ENCODE data around the gene GMFB. TPM values are rescaled to one million over a fixed set of nuclear protein-coding genes. Genes with fewer than 3 reads are reported as not detected.

The GMFB gene
- total and polyA plus RNA-seq, 2 experiments from 2014 or later = 56.5 to 88.3 TPM

- H3K4me3 ChIP-seq = no peak overlapping the region
- H3K4me2 ChIP-seq = no peak overlapping the region
- TF ChIP-seq ETS1 (IDR thresholded peaks at IDR 0.05) (no peak), ZNF114 (CRISPR knock-in tag; IDR thresholded peaks at IDR 0.05) (no peak), STAT1 (IDR thresholded peaks at IDR 0.05; ENCODE audit: unreplicated experiment) (no peak), REST (IDR thresholded peaks at IDR 0.05; ENCODE audit: unreplicated experiment) (no peak), ZNF331 (CRISPR knock-in tag; IDR thresholded peaks at IDR 0.05; ENCODE audit: low read depth) (no peak), EZH2phosphoT487 (IDR thresholded peaks at IDR 0.05; ENCODE audit: unreplicated experiment) (no peak), CREB1 (CRISPR knock-in tag; IDR thresholded peaks at IDR 0.05; ENCODE audit: low read depth) (no peak), EZH2 (IDR thresholded peaks at IDR 0.05; ENCODE audit: low read depth, unreplicated experiment) (no peak)
- TF ChIP-seq, protein P1, sequence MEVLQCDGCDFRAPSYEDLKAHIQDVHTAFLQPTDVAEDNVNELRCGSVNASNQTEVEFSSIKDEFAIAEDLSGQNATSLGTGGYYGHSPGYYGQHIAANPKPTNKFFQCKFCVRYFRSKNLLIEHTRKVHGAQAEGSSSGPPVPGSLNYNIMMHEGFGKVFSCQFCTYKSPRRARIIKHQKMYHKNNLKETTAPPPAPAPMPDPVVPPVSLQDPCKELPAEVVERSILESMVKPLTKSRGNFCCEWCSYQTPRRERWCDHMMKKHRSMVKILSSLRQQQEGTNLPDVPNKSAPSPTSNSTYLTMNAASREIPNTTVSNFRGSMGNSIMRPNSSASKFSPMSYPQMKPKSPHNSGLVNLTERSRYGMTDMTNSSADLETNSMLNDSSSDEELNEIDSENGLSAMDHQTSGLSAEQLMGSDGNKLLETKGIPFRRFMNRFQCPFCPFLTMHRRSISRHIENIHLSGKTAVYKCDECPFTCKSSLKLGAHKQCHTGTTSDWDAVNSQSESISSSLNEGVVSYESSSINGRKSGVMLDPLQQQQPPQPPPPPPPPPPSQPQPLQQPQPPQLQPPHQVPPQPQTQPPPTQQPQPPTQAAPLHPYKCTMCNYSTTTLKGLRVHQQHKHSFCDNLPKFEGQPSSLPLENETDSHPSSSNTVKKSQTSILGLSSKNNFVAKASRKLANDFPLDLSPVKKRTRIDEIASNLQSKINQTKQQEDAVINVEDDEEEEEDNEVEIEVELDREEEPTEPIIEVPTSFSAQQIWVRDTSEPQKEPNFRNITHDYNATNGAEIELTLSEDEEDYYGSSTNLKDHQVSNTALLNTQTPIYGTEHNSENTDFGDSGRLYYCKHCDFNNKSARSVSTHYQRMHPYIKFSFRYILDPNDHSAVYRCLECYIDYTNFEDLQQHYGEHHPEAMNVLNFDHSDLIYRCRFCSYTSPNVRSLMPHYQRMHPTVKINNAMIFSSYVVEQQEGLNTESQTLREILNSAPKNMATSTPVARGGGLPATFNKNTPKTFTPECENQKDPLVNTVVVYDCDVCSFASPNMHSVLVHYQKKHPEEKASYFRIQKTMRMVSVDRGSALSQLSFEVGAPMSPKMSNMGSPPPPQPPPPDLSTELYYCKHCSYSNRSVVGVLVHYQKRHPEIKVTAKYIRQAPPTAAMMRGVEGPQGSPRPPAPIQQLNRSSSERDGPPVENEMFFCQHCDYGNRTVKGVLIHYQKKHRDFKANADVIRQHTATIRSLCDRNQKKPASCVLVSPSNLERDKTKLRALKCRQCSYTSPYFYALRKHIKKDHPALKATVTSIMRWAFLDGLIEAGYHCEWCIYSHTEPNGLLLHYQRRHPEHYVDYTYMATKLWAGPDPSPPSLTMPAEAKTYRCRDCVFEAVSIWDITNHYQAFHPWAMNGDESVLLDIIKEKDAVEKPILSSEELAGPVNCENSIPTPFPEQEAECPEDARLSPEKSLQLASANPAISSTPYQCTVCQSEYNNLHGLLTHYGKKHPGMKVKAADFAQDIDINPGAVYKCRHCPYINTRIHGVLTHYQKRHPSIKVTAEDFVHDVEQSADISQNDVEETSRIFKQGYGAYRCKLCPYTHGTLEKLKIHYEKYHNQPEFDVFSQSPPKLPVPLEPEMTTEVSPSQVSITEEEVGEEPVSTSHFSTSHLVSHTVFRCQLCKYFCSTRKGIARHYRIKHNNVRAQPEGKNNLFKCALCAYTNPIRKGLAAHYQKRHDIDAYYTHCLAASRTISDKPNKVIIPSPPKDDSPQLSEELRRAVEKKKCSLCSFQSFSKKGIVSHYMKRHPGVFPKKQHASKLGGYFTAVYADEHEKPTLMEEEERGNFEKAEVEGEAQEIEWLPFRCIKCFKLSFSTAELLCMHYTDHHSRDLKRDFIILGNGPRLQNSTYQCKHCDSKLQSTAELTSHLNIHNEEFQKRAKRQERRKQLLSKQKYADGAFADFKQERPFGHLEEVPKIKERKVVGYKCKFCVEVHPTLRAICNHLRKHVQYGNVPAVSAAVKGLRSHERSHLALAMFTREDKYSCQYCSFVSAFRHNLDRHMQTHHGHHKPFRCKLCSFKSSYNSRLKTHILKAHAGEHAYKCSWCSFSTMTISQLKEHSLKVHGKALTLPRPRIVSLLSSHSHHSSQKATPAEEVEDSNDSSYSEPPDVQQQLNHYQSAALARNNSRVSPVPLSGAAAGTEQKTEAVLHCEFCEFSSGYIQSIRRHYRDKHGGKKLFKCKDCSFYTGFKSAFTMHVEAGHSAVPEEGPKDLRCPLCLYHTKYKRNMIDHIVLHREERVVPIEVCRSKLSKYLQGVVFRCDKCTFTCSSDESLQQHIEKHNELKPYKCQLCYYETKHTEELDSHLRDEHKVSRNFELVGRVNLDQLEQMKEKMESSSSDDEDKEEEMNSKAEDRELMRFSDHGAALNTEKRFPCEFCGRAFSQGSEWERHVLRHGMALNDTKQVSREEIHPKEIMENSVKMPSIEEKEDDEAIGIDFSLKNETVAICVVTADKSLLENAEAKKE (CRISPR knock-in tag; IDR thresholded peaks at IDR 0.05) = no peak
- H3K27me3 ChIP-seq (ENCODE audit: insufficient read depth) = no peaks in the 10 kb centered on the region
- no peaks in the 10 kb centered on the region for H3F3A ChIP-seq (replicated peaks; ENCODE audit: low read depth)
- Mint-ChIP-seq H3K4me1 (peaks cover 17% of the 10 kb centered on the region), H3K36me3 (ENCODE audit: low read depth) (peaks cover 19% of the 10 kb centered on the region), H3K27ac (no peak overlapping the region), H3K4me3 (no peak overlapping the region), H3K9me3 (no peaks in the 10 kb centered on the region; the same call in 2 of the 3 replicates), H3K27me3 (ENCODE audit: insufficient read depth, low read depth, poor library complexity) (peaks cover 11% of the 10 kb centered on the region)
- no peak overlapping the region for H2AFZ ChIP-seq
- peaks cover 11% of the 10 kb centered on the region for H4K20me1 ChIP-seq (replicated peaks; ENCODE audit: insufficient read depth)
- peaks cover 68% of the 10 kb centered on the region for H3K79me2 ChIP-seq (replicated peaks; ENCODE audit: insufficient read depth)
- H3K4me1 ChIP-seq (ENCODE audit: insufficient read depth) = peaks cover 8% of the 10 kb centered on the region; the same call in 1 of the 2 replicates
- H3K36me3 ChIP-seq (ENCODE audit: insufficient read depth) = peaks cover 7% of the 10 kb centered on the region
- no peak overlapping the region for H3K27ac ChIP-seq (ENCODE audit: low read depth)
- DNase-seq (ENCODE audit: low spot score) = no peak
- ATAC-seq = no peak
- H3K9me2 ChIP-seq (ENCODE audit: insufficient read depth) = no peaks in the 10 kb centered on the region
These were observed 5.6 kb downstream of the GMFB start for GRCh38 chr14:54483073-54483745.

Measured in GM23338 (cell line).